SK-N-MC (cell line): ENCODE measurements around the gene CPOX.
"Not testable (repeated sequence)": the region's sequence is repeated elsewhere in the genome, so short reads cannot be mapped to it uniquely, and the experiment has no call there.

ENCODE experiments used
- DNase-seq: peaks from one replicate; pipeline ENCODE4 v3.0.0-alpha.2; 2011; ENCODE audit warnings: low read depth, low spot score
- H3K27ac ChIP-seq: fragments of 200-600 bp; sonication (generic); 2 replicates; pipeline ENCODE4 v1.5.1; 2016; ENCODE audit warnings: mixed run types
- H3K36me3 ChIP-seq: fragments of 200-600 bp; sonication (generic); 2 replicates; pipeline ENCODE4 v1.6.1; 2017; ENCODE audit warnings: antibody characterized with exemption, low read length, mixed read lengths; ENCODE audit not compliant: insufficient read depth
- H3K4me3 ChIP-seq: fragments of 200-600 bp; sonication (generic); 2 replicates; pipeline ENCODE4 v1.5.1; 2016
- H3K9ac ChIP-seq: fragments of 200-600 bp; sonication (generic); 2 replicates; pipeline ENCODE4 v1.8.0; 2017; ENCODE audit warnings: mixed run types, mixed read lengths; ENCODE audit not compliant: insufficient read length
- H3K9me3 ChIP-seq: fragments of 200-600 bp; sonication (generic); 2 replicates; pipeline ENCODE4 v1.6.1; 2017; ENCODE audit warnings: low read depth, mild to moderate bottlenecking, antibody characterized with exemption, low read length, moderate library complexity, mixed read lengths
- EZH2 ChIP-seq: fragments of 200-600 bp; sonication (generic); IDR thresholded peaks from one replicate; pipeline ENCODE4 v1.6.1; 2017; ENCODE audit warnings: antibody characterized with exemption
- FOXP2 ChIP-seq: optimal IDR thresholded peaks from 2 replicates; pipeline ENCODE3; 2011; ENCODE audit warnings: mild to moderate bottlenecking, moderate library complexity; ENCODE audit not compliant: insufficient read depth; ENCODE audit errors: extremely low read length, control extremely low read depth
- POLR2AphosphoS5 ChIP-seq: IDR thresholded peaks from 2 replicates; pipeline ENCODE4 v1.6.1; 2012; ENCODE audit warnings: mild to moderate bottlenecking, low read depth, low read length, borderline replicate concordance

Gene CPOX

DNA sequence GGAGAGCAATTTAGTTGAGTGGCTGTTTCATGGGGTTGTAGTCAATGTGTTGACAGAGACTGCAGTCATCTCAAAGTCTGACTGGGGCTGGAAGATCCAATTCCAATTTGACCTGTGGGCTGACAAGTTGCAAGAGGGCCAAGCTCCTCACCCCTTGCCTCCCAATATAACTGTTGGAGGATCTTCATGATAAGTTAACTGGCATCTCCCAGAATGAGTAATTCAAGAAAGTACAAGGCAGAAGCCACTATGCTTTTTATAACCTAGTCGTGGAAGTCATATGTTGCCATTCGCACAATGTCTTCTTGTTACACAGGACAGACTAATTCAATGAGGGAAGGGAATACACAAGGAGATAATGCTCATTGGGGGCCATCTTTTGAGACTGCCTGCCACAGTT is 32.5 kb downstream of the CPOX start:
- H3K4me3 ChIP-seq, result no peak overlapping the region
- H3K9ac ChIP-seq, result no peak overlapping the region
- H3K36me3 ChIP-seq, result no peaks in the 10 kb centered on the region
- H3K9me3 ChIP-seq, result no peaks in the 10 kb centered on the region
- DNase-seq, result no peak
- no peak overlapping the region for H3K27ac ChIP-seq
- TF ChIP-seq FOXP2 (no peak), POLR2AphosphoS5 (no peak), EZH2 (no peak)

DNA sequence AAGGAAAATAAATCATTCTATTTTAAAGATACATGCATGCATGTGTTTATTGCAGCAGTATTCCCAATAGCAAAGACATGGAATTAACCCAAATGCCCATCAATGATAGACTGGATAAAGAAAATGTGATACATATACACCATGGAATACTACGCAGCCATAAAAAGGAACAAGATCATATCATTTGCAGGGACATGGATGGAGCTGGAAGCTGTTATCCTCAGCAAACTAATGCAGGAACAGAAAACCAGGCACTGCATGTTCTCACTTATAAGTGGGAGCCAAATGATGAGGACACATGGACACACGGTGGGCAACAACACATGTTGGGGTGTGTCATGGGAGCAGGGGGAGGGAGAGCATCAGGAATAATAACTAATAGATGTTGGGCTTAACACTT is 33.6 kb downstream of the CPOX start:
- H3K27ac ChIP-seq, H3K9me3 ChIP-seq, H3K4me3 ChIP-seq, H3K9ac ChIP-seq, DNase-seq, H3K36me3 ChIP-seq: not testable (repeated sequence)

DNA sequence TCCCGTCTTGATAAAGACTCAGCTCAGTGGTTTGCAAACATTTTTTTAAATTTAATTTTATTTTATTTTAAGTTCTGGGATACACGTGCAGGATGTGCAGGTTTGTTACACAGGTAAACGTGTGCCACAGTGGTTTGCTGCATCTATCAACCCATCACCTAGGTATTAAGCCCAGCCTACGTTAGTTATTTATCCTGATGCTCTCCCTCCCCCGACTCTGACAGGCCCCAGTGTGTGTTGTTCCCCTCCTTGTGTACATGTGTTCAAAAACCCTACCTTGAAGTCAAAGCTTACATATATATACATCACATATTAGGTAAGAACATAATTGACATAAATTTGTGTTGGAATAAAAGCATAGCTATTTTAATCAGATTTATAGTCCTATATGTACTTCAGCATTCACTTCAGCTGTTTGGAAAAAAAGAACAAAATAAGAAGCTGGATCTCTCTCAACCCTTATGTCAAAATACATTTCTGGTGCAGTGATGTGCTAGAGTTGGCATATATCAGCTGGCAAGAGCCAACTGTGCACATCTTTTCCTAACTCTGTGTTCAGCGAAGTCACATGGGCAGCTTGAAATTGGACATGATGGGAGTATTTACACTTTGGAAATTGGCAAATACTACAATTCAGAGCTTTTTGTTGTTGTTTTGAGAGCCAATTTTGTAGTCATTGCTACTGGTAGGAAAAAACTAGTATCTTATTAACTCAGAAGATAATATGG is 35.1 kb downstream of the CPOX start:
- no peak overlapping the region for H3K27ac ChIP-seq
- TF ChIP-seq FOXP2 (no peak), POLR2AphosphoS5 (no peak), EZH2 (no peak)
- DNase-seq, result no peak
- H3K4me3 ChIP-seq, result no peak overlapping the region
- no peak overlapping the region for H3K9ac ChIP-seq
- H3K9me3 ChIP-seq, result no peaks in the 10 kb centered on the region
- no peaks in the 10 kb centered on the region for H3K36me3 ChIP-seq

DNA sequence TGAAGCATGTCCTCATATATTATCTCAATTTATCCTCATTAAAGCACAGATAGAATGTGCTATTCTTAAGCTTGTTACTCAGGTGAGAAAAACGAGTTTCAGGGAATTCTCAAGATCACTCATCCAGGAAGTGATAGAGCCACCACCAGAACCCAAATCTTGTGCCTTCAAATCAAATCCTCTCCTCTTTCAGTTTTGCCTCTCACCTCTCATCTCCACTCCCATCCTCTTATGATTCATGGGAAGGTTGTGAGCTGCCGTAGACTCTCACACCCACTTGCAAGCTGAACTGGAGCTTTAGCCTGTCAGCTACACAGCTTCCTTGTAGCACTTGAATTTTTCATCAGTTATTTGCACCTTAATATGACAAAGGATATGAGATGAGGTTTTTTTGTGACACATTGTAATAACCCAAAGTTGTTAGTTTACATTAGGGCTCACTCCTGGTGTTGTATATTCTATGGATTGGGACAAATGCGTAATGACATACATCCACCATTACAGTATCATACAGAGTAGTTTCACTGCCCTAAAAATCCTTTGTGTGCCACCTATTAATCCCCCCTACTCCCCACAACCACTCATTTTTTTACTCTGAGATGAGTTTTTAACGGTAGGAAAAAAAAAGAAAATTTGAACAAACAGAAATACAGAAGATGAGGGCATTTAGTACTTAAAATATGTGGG is 35.9 kb downstream of the CPOX start:
- Histone ChIP-seq H3K27ac (no peak overlapping the region), H3K4me3 (no peak overlapping the region)

DNA sequence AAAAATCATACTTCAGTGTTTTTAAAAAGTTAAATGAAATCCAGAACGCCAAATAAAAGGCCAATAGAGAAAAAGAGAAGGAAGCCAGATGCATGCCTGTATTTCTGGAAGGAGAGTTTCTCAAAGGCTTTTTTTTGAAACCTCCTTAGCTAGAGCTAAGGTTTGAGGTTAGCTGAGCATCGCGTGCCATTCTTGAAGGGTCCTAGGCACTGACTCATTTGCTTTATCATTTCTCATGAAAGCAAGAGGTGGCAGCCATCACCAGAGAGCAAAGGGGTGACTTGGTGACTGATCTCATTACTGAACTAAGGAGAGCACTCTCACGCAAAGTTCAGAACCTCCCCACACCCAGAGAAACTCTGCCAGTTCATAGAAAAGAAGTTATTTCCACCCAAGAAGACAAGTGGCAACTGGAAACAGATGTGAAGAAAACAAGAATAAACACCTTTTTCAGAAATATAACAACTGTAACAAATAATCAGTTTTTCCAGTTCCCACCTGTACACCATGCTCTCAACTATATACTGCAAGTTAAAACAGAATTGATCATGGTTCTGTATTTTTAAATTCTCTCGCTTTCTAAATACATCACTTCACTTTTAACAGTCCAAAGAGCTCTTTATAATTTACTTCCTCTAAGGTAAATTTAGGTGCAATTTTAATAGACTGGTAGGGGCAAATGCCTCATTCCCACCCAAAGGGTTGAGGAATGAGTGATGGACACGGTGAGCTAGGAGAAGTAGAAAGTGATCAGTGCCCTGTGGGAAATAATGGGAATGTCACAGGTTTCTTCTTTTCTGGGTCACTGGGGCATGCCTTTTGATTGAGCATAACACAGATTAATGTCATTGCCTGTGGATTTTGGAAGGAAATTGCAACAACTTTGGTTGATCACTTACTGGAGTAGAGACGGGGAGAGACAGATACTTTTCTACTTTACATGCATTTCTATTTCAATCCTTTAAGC is 37.0 kb downstream of the CPOX start:
- Histone ChIP-seq H3K36me3 (no peaks in the 10 kb centered on the region), H3K27ac (no peak overlapping the region), H3K4me3 (no peak overlapping the region), H3K9ac (no peak overlapping the region), H3K9me3 (no peaks in the 10 kb centered on the region)
- no peak for DNase-seq
- TF ChIP-seq POLR2AphosphoS5 (no peak), FOXP2 (no peak), EZH2 (no peak)

More for the DNA sequence above, 35.9 kb downstream of the CPOX start:
- DNase-seq, result no peak
- no peak overlapping the region for H3K9ac ChIP-seq
- no peaks in the 10 kb centered on the region for H3K9me3 ChIP-seq
- no peaks in the 10 kb centered on the region for H3K36me3 ChIP-seq
- no peak for TF ChIP-seq EZH2
- TF ChIP-seq POLR2AphosphoS5, result no peak
- TF ChIP-seq FOXP2, result no peak

DNA sequence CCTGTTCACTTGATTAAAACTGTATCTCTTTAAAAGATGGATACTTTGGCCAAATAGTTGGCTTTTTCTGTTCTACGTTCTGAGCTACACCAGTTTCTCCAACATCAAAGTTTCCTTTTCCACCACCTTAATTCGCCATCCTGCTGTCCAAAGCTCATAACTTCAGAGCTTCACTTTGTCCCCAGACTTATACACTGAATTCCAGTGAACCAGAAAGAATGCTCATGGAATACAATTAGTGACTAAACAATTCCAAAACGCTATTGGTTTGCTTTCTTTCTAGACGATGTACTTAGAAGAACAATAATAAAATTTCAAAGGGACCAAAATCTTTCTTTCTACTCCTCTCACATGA is 38.4 kb downstream of the CPOX start:
- TF ChIP-seq EZH2, result no peak
- TF ChIP-seq POLR2AphosphoS5, result no peak
- TF ChIP-seq FOXP2, result no peak
- H3K9ac ChIP-seq, result no peak overlapping the region
- H3K4me3 ChIP-seq, result no peak overlapping the region
- H3K9me3 ChIP-seq, result no peaks in the 10 kb centered on the region
- H3K36me3 ChIP-seq, result no peaks in the 10 kb centered on the region
- DNase-seq, result no peak
- no peak overlapping the region for H3K27ac ChIP-seq

DNA sequence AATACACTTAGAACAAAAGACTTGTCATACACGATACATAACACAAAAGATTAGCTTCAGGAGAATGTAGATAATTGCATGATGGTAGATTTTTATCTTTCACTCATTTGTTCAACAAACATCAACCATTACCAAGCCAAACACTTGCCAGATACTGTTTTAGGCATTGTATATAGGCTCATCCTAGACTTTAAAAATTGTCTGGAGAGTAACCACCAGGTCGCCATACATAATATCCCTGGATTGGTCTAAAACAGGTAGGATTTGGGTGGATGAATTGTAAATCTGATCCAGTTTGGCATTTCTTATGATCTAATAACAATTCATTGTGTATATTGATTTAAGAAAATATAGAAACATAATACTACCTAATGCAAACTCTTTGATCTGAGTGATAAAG is 38.8 kb downstream of the CPOX start:
- TF ChIP-seq POLR2AphosphoS5 (no peak), FOXP2 (no peak), EZH2 (no peak)
- H3K9ac ChIP-seq, result no peak overlapping the region
- DNase-seq, result no peak
- H3K27ac ChIP-seq, result no peak overlapping the region
- no peaks in the 10 kb centered on the region for H3K9me3 ChIP-seq
- no peaks in the 10 kb centered on the region for H3K36me3 ChIP-seq
- no peak overlapping the region for H3K4me3 ChIP-seq

DNA sequence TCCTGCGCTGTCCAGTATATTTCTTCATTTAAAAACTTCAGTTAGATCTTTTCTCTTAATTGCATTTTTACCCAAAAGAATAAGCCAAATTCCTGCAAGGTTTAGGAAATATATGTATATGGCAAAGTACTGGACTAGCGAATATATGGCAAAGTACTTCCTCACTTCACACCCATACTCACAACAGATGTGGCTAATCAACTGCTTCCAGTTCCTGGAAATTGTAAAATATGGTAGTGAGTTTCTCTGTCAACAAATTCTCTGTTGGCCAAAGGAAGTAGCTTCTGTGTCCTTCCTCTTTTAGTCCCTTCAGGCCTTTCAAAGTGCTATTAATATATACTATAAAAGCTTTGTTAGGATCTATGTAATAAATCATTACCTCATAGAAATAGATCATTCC is 39.7 kb downstream of the CPOX start:
- no peaks in the 10 kb centered on the region for H3K9me3 ChIP-seq
- DNase-seq, result no peak
- no peaks in the 10 kb centered on the region for H3K36me3 ChIP-seq
- no peak overlapping the region for H3K9ac ChIP-seq
- H3K27ac ChIP-seq, result no peak overlapping the region
- H3K4me3 ChIP-seq, result no peak overlapping the region
- no peak for TF ChIP-seq FOXP2
- no peak for TF ChIP-seq EZH2
- TF ChIP-seq POLR2AphosphoS5, result no peak
